Measurements from ENCODE around the gene RAB12.

- TF ChIP-seq CTCF (conservative IDR thresholded peaks at IDR 0.05; ENCODE audit: low read length) (no peak), EZH2phosphoT487 (IDR thresholded peaks at IDR 0.05; ENCODE audit: borderline replicate concordance, low read depth, low read length) (no peak)
These were observed 6.3 kb downstream of the RAB12 start for GRCh38 chr18:8615397-8616027.
